SK-N-SH (cell line): Measurements from ENCODE around the gene GLMP. TPM values are rescaled to one million over a fixed set of nuclear protein-coding genes. Genes with fewer than 3 reads are reported as not detected.

Experiments used
- CTCF ChIA-PET: fragments of 300-600, 350-600 bp; formaldehyde crosslinking; extraction: SDS; loops from one replicate; lab custom pipeline; 2021; lab: Yijun Ruan, JAX
- POLR2A ChIA-PET: fragments of 350-600 bp; sonication (Branson Sonifier 250); formaldehyde crosslinking; extraction: SDS; loops from one replicate; lab custom pipeline; 2020; ENCODE audit warnings: antibody characterized with exemption, inconsistent platforms; lab: Yijun Ruan, JAX
- DNase-seq: peaks from one replicate; pipeline ENCODE4 v3.0.0; 2012
- H2AFZ ChIP-seq: fragments of 200-600 bp; sonication (generic); 2 replicates; pipeline ENCODE4 v1.8.1; 2016; ENCODE audit warnings: antibody characterized with exemption, mild to moderate bottlenecking, low read depth
- H3F3A ChIP-seq: fragments of 200-600 bp; sonication (generic); replicated peaks from 2 replicates; pipeline ENCODE3; 2016; ENCODE audit warnings: antibody characterized with exemption, mild to moderate bottlenecking; ENCODE audit not compliant: insufficient read depth
- H3K27ac ChIP-seq, 2 experiments: fragments of 200-500 bp in 1 of 2; fragments of 200-600 bp in 1 of 2; sonication (Bioruptor generic) in 1 of 2; sonication (generic), shearing (Covaris generic) in 1 of 2; 2 replicates each; pipeline versions ENCODE4 v1.5.1 to v1.6.1; 2014 to 2016; ENCODE audit warnings: low read depth in 2 of 2, inconsistent platforms in 1 of 2, low read length in 1 of 2, mild to moderate bottlenecking in 1 of 2, mixed read lengths in 1 of 2
- H3K27me3 ChIP-seq: fragments of 200-600 bp; sonication (generic), shearing (Covaris generic); 2 replicates; pipeline ENCODE4 v1.6.1; 2016; ENCODE audit warnings: mixed run types; ENCODE audit not compliant: insufficient read depth
- H3K36me3 ChIP-seq, 2 experiments: fragments of 200-500 bp in 1 of 2; fragments of 200-600 bp in 1 of 2; sonication (Bioruptor generic) in 1 of 2; sonication (generic) in 1 of 2; replicated peaks in 1 of 2; 2 replicates each; pipeline versions ENCODE3 to v1.5.1; 2014 to 2016; ENCODE audit warnings: low read length in 1 of 2, mild to moderate bottlenecking in 1 of 2; ENCODE audit not compliant: insufficient read depth in 2 of 2, control insufficient read depth in 1 of 2
- H3K4me1 ChIP-seq, 2 experiments: fragments of 200-500 bp in 1 of 2; fragments of 200-600 bp in 1 of 2; sonication (Bioruptor generic) in 1 of 2; sonication (generic), shearing (Covaris generic) in 1 of 2; 2 replicates each; pipeline versions ENCODE4 v1.5.1 to v1.6.1; 2014 to 2016; ENCODE audit warnings: low read depth in 1 of 2, low read length in 1 of 2, mixed run types in 1 of 2; ENCODE audit not compliant: insufficient read depth in 2 of 2, control insufficient read depth in 1 of 2
- H3K4me2 ChIP-seq: fragments of 200-600 bp; sonication (generic), shearing (Covaris generic); 2 replicates; pipeline ENCODE4 v1.6.1; 2017; ENCODE audit warnings: mixed run types
- H3K4me3 ChIP-seq, 2 experiments: fragments of 200-500 bp in 1 of 2; fragments of 200-600 bp in 1 of 2; sonication (Bioruptor generic) in 1 of 2; sonication (generic), shearing (Covaris generic) in 1 of 2; 2 replicates each; pipeline versions ENCODE4 v1.5.1 to v1.8.1; 2014 to 2016; ENCODE audit warnings: low read depth in 2 of 2, inconsistent platforms in 1 of 2, low read length in 1 of 2, mild to moderate bottlenecking in 1 of 2, mixed read lengths in 1 of 2, moderate library complexity in 1 of 2
- H3K79me2 ChIP-seq: fragments of 200-600 bp; sonication (generic); 2 replicates; pipeline ENCODE4 v1.8.1; 2017; ENCODE audit warnings: mild to moderate bottlenecking; ENCODE audit not compliant: insufficient read depth
- H3K9ac ChIP-seq: fragments of 200-600 bp; sonication (generic); 2 replicates; pipeline ENCODE4 v1.6.1; 2017; ENCODE audit warnings: mixed run types
- H3K9me2 ChIP-seq: fragments of 200-600 bp; sonication (generic); 2 replicates; pipeline ENCODE4 v1.6.1; 2017; ENCODE audit warnings: mixed run types
- H3K9me3 ChIP-seq: fragments of 200-600 bp; sonication (generic); 2 replicates; pipeline ENCODE4 v1.6.1; 2017; ENCODE audit warnings: mixed run types, mild to moderate bottlenecking, moderate library complexity
- H4K20me1 ChIP-seq: fragments of 200-600 bp; sonication (generic); 2 replicates; pipeline ENCODE4 v1.6.1; 2017; ENCODE audit warnings: mild to moderate bottlenecking, mixed run types; ENCODE audit not compliant: insufficient read depth
- CHD2 ChIP-seq: fragments of 150-350 bp; IDR thresholded peaks from 2 replicates; pipeline ENCODE4 v1.6.1; 2018; ENCODE audit warnings: low read length; ENCODE audit not compliant: partially characterized antibody
- EP300 ChIP-seq, 2 experiments: IDR thresholded peaks; 2 replicates each; pipeline versions ENCODE4 v1.4.0 to v1.6.1; 2012; ENCODE audit warnings: borderline replicate concordance in 1 of 2, low read depth in 1 of 2, low read length in 1 of 2
- FOSL2 ChIP-seq: IDR thresholded peaks from 2 replicates; pipeline ENCODE4 v1.4.0; 2012; ENCODE audit warnings: low read depth, mild to moderate bottlenecking, moderate library complexity, borderline replicate concordance
- FOXJ3 ChIP-seq: sonication (generic); formaldehyde crosslinking; IDR thresholded peaks from 2 replicates; pipeline ENCODE4 v1.5.1; 2020; ENCODE audit warnings: mild to moderate bottlenecking, missing genetic modification reagents
- FOXM1 ChIP-seq: IDR thresholded peaks from 2 replicates; pipeline ENCODE4 v1.4.0; 2012; ENCODE audit warnings: low read depth, mild to moderate bottlenecking
- GATA2 ChIP-seq: sonication (generic); formaldehyde crosslinking; IDR thresholded peaks from 2 replicates; pipeline ENCODE4 v1.5.0; 2020; ENCODE audit warnings: mild to moderate bottlenecking, missing genetic modification reagents
- MAX ChIP-seq: IDR thresholded peaks from 2 replicates; pipeline ENCODE4 v1.4.0; 2012; ENCODE audit warnings: low read depth
- MXI1 ChIP-seq: IDR thresholded peaks from 2 replicates; pipeline ENCODE4 v1.6.1; 2012; ENCODE audit warnings: mild to moderate bottlenecking, low read depth, low read length, improper control_type of control experiment
- RCOR1 ChIP-seq: fragments of 150-350 bp; IDR thresholded peaks from 2 replicates; pipeline ENCODE4 v1.6.1; 2017; ENCODE audit warnings: antibody characterized with exemption, low read length
- REST ChIP-seq: IDR thresholded peaks from 2 replicates; pipeline ENCODE4 v1.6.1; 2012; ENCODE audit warnings: mild to moderate bottlenecking, low read depth, low read length, moderate library complexity
- RFX5 ChIP-seq: IDR thresholded peaks from 2 replicates; pipeline ENCODE4 v1.6.1; 2012; ENCODE audit warnings: mild to moderate bottlenecking, improper control_type of control experiment, low read length
- SIN3A ChIP-seq: IDR thresholded peaks from 2 replicates; pipeline ENCODE4 v1.6.1; 2012; ENCODE audit warnings: low read depth, mild to moderate bottlenecking, low read length, moderate library complexity, borderline replicate concordance
- SMC3 ChIP-seq: IDR thresholded peaks from 2 replicates; pipeline ENCODE4 v1.6.1; 2012; ENCODE audit warnings: low read depth, low read length, improper control_type of control experiment
- YY1 ChIP-seq: IDR thresholded peaks from 2 replicates; pipeline ENCODE4 v1.4.0; 2012; ENCODE audit warnings: low read depth, mild to moderate bottlenecking
- WGBS: methylation state at CpG from one replicate; pipeline ENCODE4 v1.1.6; 2017; ENCODE audit warnings: low lambda C conversion rate; 5-methylcytosine and 5-hydroxymethylcytosine counted together
- polyA plus RNA-seq, 3 experiments: library from polyadenylated mRNA; depleted of rRNA; stranded (reverse); fragments of >200 nt; gene quantifications; 2 replicates each; pipeline ENCODE4 v1.2.3, GENCODE V29; 2012

The GLMP gene
- polyA plus RNA-seq, 1 of the 3 experiments (the other 2 are of a cell fraction) = 41.7 TPM

- TF ChIP-seq REST = 0 out of 2 replicates have a peak, but pooled peaks have one; percentile 13
- TF ChIP-seq RFX5 = no peak
- TF ChIP-seq YY1 = no peak
- peak; percentile 76; the same call in 1 of the 2 replicates for TF ChIP-seq SIN3A
- 0 out of 2 replicates have a peak, but pooled peaks have one; percentile 40 for TF ChIP-seq MAX
- no peak for TF ChIP-seq FOXM1
- peak; percentile 54; the same call in 1 of the 2 replicates for TF ChIP-seq MXI1
- TF ChIP-seq FOSL2 = no peak
These were observed at the start of gene GLMP (continued) for GRCh38 chr1:156295391-156295947.

- Histone ChIP-seq H3K9me2 (no peaks in the 10 kb centered on the region), H3F3A (peaks cover 3% of the 10 kb centered on the region), H3K27me3 (no peaks in the 10 kb centered on the region), H3K79me2 (no peaks in the 10 kb centered on the region), H3K36me3 (no peaks in the 10 kb centered on the region), H3K9me3 (no peaks in the 10 kb centered on the region), H3K4me1 (peaks cover 0 to 23% of the 10 kb centered on the region in 2 experiments; a peak in 2 of 4 replicates), H3K9ac (no peak overlapping the region), H2AFZ (no peak overlapping the region), H3K4me3 (no peak overlapping the region), H3K27ac (peak overlapping the region in 1 of 2 experiments; percentile 71; a peak in 2 of 4 replicates), H4K20me1 (no peaks in the 10 kb centered on the region), H3K4me2 (no peak overlapping the region)
- CTCF ChIA-PET = interaction anchor here (0.7 to 2.5 kb wide), 5 partner anchors 15 to 382 kb away, joined by 3 to 14 read pairs (median 4); no protein-coding TSS in a partner anchor
- POLR2A ChIA-PET = no interaction called here
- DNase-seq = peak; percentile 51
- TF ChIP-seq CHD2 (peak; percentile 41), RCOR1 (peak; percentile 77), SMC3 (no peak), GATA2 (CRISPR knock-in tag) (peak; percentile 35; the same call in 1 of the 2 replicates), FOXJ3 (CRISPR knock-in tag) (0 out of 2 replicates have a peak, but pooled peaks have one; percentile 50), EP300 (IDR thresholded peaks at IDR 0.05; ENCODE audit: borderline replicate concordance in 1 of 2, low read depth in 1 of 2, low read length in 1 of 2) (peak in 1 of 2 experiments; percentile 51; a peak in 1 of 4 replicates)
- 57% methylated on average over 3 of the region's 3 CpGs for WGBS
These were observed 48.9 kb upstream of the GLMP start for GRCh38 chr1:156344409-156344808.
